ENCODE data around the gene GPX4. TPM values are rescaled to one million over a fixed set of nuclear protein-coding genes. Genes with fewer than 3 reads are reported as not detected.
A peak's percentile ranks its signal among the peaks of the same experiment; 100 is the strongest.

The GPX4 gene
- total RNA-seq, 3 donors from 2014 or later = 126 to 187 (median 144) TPM

DNA sequence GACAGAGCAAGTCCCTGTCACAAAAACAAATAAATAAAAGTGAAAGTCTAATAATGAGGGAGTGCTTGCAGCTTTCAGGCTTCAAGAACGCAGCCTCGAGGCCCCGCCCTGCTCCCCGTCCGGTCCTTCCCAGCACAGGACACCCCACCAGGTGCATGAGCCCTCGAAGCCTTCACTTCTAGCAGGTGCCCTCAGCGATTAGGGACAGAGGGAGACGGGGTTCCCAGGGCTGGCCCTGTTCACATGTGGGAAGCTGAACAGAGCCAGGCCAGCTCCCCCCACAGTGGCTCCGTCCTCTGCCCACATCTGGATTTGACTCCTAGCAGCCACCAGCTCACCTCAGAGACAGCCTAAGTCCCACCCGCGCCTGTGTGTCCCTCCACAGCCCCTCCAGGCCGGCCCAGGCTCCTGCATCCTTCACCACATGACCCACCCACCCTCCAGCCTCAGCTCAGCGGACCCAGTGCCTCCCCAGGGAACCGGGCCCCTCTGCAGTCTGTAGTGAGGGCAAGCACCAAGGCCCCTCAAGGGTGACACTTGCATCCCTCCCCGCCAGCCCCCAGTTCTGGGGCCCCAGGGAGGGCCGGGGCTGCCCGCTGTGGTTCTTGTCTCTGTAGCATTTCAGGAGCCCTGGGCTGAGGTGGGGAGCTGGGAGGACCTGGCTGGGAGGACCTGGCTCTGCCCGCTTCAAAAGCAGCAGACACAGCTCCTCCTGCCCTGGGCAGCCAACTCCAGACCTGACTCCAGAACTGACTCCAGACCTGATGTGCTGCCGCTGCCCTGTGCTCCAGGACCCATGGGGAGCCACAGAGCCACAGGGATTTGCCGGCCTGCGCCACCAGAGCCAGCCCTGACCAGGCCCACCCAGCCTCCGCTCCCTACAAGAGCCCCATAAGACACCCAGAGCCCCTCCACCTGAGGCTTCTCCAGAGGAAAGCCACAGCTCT is 27.2 kb downstream of the GPX4 start:
- TF ChIP-seq, protein P1, sequence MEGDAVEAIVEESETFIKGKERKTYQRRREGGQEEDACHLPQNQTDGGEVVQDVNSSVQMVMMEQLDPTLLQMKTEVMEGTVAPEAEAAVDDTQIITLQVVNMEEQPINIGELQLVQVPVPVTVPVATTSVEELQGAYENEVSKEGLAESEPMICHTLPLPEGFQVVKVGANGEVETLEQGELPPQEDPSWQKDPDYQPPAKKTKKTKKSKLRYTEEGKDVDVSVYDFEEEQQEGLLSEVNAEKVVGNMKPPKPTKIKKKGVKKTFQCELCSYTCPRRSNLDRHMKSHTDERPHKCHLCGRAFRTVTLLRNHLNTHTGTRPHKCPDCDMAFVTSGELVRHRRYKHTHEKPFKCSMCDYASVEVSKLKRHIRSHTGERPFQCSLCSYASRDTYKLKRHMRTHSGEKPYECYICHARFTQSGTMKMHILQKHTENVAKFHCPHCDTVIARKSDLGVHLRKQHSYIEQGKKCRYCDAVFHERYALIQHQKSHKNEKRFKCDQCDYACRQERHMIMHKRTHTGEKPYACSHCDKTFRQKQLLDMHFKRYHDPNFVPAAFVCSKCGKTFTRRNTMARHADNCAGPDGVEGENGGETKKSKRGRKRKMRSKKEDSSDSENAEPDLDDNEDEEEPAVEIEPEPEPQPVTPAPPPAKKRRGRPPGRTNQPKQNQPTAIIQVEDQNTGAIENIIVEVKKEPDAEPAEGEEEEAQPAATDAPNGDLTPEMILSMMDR (IDR thresholded peaks at IDR 0.05) = no peak
- Histone ChIP-seq H3K36me3 (ENCODE audit: low read depth) (peaks cover 4% of the 10 kb centered on the region), H3K4me1 (ENCODE audit: low read depth) (peaks cover 52% of the 10 kb centered on the region), H3K4me3 (peak overlapping the region; percentile 44), H3K9me3 (no peaks in the 10 kb centered on the region)
- ATAC-seq (peak; percentile 10), DNase-seq (peak in 2 of 3 donors; percentile 63 to 85)
- intact Hi-C loops (cut with DNase I, micrococcal nuclease) = no loop called here

DNA sequence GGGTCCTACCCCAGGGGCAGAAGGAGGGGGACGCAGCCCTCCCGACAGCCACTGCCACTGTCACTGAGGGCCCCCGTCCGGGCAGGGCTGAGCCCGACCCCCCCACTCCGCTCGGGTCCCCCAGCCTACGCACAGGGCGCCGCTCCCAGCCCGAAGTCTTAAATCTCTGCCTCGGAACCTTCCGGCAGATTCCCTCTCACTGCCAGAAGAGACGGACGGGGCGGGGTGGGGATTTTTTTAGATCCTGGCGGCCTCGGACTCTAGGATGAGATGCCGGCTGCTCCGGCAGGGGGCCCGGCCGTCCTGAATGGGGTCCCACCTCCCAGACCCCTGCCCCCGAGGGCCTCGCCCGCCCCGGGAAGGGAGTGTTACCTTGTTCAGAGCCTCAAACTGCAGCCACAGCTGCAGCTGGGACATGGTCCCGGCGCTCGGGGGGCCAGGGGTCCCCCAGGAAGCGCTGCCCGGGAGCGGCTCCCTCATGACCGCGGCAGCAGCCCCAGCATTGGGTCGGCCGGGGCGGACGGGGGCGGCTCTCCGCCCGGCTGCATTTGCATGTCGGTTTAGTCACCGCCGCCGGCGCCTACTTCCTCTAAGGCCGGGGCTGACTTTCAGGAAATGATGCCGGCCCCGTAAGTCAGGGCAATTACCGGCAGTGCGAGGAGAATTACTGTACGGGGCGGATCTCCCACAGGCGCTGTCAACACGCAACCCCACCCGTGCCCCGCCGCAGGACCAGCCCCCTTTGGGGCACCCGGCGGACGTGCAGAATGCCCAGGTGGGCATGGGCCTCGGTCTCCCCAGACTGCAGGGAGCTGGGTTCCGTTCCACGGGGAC is 28.1 kb downstream of the GPX4 start:
- Histone ChIP-seq H3K36me3 (ENCODE audit: low read depth) (peaks cover 3% of the 10 kb centered on the region), H3K4me1 (ENCODE audit: low read depth) (peaks cover 59% of the 10 kb centered on the region), H3K9me3 (no peaks in the 10 kb centered on the region), H3K4me3 (peak overlapping the region; percentile 44)
- intact Hi-C loops (cut with DNase I, micrococcal nuclease) = no loop called here
- ATAC-seq (peak; percentile 78), DNase-seq (peak; percentile 92 to 96 (median 93))
- TF ChIP-seq, protein P1 (IDR thresholded peaks at IDR 0.05) = no peak

DNA sequence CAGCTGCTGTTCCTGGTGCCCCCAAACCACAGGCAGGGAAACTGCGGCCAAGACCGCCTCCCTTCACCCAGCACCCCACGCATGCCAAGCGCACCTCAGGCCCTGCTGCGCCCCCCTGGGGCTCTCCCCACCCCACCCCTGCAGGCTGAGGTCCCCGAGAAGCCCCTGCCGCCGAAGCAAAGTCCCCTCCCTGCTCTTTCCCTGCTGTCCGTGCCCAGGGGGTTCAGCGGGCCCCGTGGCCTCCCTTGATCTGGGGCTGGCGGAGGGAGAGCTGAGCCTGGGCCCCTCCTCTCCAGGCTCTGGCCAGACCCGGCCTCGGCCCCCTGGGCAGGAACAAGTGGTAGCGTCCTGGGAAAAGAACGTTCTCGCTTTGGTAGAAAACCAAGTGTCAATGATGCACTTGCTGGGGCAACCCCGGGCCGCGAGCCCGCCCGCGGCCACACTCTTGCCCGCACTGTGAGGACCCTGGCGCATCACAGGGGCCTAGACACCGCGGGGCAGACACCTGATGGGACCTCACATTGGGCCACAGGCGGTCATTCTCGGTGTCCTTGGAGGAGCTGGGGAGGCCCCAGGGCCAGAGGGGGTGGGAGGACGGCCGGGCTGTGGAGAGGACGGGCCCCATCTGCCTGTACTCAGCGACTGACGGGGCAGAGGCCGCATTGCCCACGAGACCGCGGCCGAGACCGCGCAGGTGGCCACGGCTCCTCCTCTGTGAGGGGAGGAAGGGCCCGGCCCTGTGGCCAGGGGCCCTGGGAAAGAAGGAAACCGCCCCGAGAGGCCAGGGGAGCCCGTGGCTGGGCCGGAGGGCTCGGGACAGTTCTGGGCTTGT is 29.0 kb downstream of the GPX4 start:
- Histone ChIP-seq H3K36me3 (ENCODE audit: low read depth) (no peaks in the 10 kb centered on the region), H3K4me3 (peak overlapping the region; percentile 44), H3K9me3 (no peaks in the 10 kb centered on the region), H3K4me1 (ENCODE audit: low read depth) (peaks cover 59% of the 10 kb centered on the region)
- TF ChIP-seq, protein P1 (IDR thresholded peaks at IDR 0.05) = no peak
- intact Hi-C loops (cut with DNase I, micrococcal nuclease) = no loop called here
- DNase-seq (peak in 1 of 3 donors; percentile 56), ATAC-seq (no peak)

DNA sequence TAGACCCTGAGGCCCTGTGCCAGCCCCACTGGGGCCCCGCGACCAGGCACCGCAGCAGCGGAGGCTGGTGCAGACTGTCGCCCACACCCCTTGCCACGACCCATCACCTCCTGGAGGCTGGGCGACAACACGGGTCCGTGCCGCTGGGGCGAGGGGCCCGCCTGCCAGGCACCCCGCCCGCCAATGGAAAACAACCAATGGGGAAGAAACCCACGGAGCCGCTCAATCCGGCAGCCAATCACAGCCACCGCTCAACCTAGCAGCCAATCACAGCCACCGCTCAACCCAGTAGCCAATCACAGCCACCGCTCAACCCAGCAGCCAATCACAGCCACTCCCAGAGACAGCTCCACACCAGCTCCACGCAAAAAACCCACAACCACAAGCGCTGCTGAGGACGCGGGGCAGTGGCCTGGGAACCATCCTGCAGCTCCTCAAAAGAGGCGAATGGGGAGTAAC is 29.7 kb downstream of the GPX4 start:
- H3K9me3 ChIP-seq = no peaks in the 10 kb centered on the region
- no peaks in the 10 kb centered on the region for H3K36me3 ChIP-seq (ENCODE audit: low read depth)
- H3K4me1 ChIP-seq (ENCODE audit: low read depth) = peaks cover 56% of the 10 kb centered on the region
- DNase-seq = peak; percentile 62 to 86 (median 71)
- intact Hi-C loops (cut with DNase I, micrococcal nuclease) = no loop called here
- TF ChIP-seq, protein P1 (IDR thresholded peaks at IDR 0.05) = no peak
- peak; percentile 6 for ATAC-seq
- H3K4me3 ChIP-seq = no peak overlapping the region

DNA sequence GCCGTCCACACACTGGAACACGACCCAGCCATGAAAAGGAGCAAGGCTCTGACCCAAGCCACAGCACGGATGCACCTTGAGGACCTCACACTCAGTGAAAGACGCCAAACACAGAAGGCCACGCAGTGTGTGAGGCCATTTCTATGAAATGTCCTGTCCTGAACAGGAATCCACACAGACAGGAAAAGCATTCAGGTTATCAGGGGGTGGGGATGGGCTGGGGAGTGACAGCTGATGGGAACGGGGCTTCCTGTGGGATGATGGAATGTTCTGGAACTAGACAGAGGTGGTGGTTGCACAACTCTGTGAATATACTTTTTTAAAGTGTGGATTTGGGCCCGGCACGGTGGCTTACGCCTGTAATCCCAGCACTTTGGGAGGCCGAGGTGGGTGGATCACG is 30.6 kb downstream of the GPX4 start:
- Histone ChIP-seq H3K4me3 (no peak overlapping the region), H3K36me3 (ENCODE audit: low read depth) (no peaks in the 10 kb centered on the region), H3K4me1 (ENCODE audit: low read depth) (peaks cover 54% of the 10 kb centered on the region), H3K9me3 (no peaks in the 10 kb centered on the region)
- intact Hi-C loops (cut with DNase I, micrococcal nuclease) = no loop called here
- TF ChIP-seq, protein P1 (IDR thresholded peaks at IDR 0.05) = no peak
- DNase-seq (no peak), ATAC-seq (no peak)

All from mucosa of descending colon (tissue), 3 donors.